Measurements from ENCODE around the gene PDE4DIP. TPM values are rescaled to one million over a fixed set of nuclear protein-coding genes. Genes with fewer than 3 reads are reported as not detected.
"Not testable (repeated sequence)": the region's sequence is repeated elsewhere in the genome, so short reads cannot be mapped to it uniquely, and the experiment has no call there.

The PDE4DIP gene
- total RNA-seq, 2 donors from 2014 or later = 47.2 to 66.0 TPM

DNA sequence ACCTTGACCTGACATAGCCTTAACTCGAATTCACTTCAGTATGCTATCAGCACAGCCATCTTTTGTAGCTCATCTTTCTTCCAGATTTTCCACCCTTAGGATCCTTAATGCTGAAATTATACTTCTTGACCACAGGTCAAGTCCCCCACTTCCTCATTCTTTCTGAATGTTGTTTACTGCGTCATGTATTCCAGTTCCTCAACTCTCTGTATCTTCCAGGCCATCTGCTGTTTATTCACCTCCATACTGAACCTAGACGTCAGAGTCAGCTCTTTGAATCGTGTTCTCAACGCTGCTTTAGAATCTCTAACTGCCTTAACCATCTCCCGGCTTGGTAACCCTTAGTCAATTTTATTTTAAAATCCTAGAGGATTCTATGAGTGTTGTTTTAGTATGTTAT is 9.8 kb downstream of the PDE4DIP start:
- not testable (repeated sequence) for H3K4me1 Mint-ChIP-seq; ATAC-seq (replicated peaks); H3K27me3 Mint-ChIP-seq; H3K9me3 Mint-ChIP-seq; H3K4me3 Mint-ChIP-seq; H3K27ac Mint-ChIP-seq; H3K36me3 Mint-ChIP-seq (ENCODE audit: low read depth)

DNA sequence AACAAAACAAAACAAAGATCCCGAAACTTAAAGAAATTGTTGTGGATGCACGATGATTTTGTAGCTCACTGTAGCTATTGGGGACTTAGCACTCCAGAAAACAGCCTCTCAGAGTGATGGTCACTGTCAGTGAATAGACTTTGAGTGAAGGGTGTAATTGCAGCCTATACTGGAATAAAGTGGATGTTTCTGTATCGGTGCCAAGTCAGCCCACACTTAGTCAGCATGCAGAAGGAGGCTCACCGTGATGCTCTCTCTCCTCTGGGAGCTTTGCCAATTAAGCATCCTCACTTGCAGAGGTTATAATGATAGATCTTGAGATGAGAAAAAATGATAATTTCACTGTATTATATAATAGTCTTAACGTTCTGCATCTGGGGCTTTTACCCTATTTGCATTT is 11.1 kb downstream of the PDE4DIP start:
- not testable (repeated sequence) for H3K27ac Mint-ChIP-seq; H3K9me3 Mint-ChIP-seq; ATAC-seq (replicated peaks); H3K4me1 Mint-ChIP-seq; H3K27me3 Mint-ChIP-seq; H3K36me3 Mint-ChIP-seq (ENCODE audit: low read depth); H3K4me3 Mint-ChIP-seq

DNA sequence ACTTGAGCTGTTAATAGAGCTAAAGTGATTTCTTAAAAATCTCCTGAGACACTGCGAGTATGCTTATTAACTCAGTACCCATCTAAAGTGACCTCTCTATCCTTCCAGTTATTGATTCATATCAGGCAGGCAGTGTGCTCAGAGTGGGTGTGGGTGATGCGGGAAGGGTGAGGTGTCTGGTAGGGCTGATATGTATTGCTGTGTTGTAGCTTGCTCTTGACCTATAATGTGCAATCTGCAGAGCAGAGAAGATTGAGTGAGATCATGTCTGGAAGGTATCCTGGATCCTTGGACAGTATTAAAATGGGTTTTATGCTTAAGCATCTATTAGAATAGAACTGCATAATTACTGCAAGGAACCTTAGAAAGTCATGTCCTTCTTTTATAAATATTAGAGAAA is 15.8 kb downstream of the PDE4DIP start:
- H3K4me1 Mint-ChIP-seq; H3K9me3 Mint-ChIP-seq; H3K4me3 Mint-ChIP-seq; H3K27me3 Mint-ChIP-seq; ATAC-seq (replicated peaks); H3K36me3 Mint-ChIP-seq (ENCODE audit: low read depth); H3K27ac Mint-ChIP-seq: not testable (repeated sequence)

DNA sequence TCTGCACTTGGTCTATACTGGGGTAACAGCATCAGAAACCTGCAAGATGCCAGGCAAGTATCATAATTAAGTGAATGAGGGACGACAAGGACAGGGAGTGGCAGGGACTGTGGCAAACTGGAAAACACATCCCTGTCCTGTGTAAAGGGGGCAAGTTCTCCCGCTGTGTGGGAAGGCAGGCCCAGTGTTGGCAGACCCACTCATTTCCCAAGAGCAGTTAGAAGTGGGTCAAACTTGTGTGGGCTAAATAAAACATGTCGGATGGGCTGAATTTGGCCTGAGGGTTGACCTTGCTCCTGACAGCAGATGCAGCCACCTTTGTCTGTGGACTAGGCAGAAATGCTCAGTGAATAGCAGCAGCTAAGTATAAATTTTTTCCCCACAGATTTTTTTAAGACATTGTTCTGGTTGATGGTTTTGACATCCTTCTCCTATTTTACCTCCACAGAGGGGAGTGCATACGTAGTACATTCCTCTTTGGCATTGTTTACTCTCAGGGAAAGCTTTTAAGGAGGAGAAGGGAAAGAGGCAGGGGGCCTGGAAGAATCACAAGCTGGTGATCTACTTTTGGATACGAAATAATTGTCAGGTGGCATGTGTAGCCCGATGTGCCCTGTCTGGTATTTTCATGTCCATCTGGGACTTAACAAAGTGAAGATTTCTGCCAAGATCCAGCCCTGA is 16.5 kb downstream of the PDE4DIP start:
- H3K4me3 Mint-ChIP-seq; H3K27ac Mint-ChIP-seq; H3K4me1 Mint-ChIP-seq; H3K27me3 Mint-ChIP-seq; H3K9me3 Mint-ChIP-seq; H3K36me3 Mint-ChIP-seq (ENCODE audit: low read depth); ATAC-seq (replicated peaks): not testable (repeated sequence)

DNA sequence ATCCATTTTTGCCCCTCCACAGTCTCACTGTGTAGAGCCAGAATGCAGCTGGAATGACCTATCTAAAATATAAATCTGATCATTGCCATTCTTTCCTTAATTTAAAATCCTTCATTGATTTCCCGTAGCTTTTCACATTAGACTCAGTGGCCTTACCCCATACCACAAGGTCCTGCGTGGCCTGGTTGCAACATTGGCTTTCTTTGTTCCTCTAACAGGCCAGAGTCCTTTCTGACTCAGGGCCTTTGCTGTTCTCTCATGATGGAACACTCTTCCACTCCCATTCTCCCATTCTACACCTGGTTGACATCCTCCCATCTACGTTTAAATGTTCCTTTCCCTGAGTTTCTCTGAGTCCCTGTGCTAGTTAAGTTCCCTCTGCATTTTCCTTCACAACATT is 18.4 kb downstream of the PDE4DIP start:
- H3K4me1 Mint-ChIP-seq; H3K36me3 Mint-ChIP-seq (ENCODE audit: low read depth); ATAC-seq (replicated peaks); H3K27ac Mint-ChIP-seq; H3K27me3 Mint-ChIP-seq; H3K4me3 Mint-ChIP-seq; H3K9me3 Mint-ChIP-seq: not testable (repeated sequence)

DNA sequence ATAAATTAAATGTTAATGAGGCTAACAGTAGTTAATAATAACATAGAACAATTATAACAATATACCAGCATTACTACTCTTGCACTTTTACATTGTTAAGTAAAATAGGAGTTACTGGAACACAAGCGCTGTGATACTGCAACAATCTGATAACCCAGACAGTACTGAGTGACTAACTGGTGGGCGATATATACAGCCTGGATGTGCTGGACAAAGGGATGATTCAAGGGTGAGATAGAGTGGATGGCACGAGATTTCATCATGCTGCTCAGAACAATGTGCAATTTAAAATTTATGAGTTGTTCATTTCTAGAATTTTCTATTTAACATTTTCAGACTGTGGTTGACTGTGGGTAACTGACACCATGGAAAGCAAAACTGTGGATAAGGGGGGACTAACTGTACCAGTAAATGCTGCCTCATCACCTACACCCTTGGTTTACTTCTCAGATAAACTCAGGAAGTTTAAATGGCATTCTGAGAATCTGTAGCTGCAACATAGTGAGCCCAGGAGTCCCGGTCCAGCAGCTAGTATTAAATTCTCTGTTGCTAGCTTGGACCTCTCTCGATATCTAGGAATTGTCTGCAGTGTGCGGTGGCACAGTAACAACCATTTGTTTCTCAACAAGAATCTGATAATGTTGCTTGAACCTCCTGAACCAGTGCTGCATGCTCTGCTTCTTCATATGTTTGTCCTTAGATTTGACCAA is 24.9 kb downstream of the PDE4DIP start:
- not testable (repeated sequence) for H3K9me3 Mint-ChIP-seq; H3K4me1 Mint-ChIP-seq; H3K27me3 Mint-ChIP-seq; H3K27ac Mint-ChIP-seq; H3K36me3 Mint-ChIP-seq (ENCODE audit: low read depth); H3K4me3 Mint-ChIP-seq
- peak; percentile 72 for ATAC-seq (replicated peaks)

DNA sequence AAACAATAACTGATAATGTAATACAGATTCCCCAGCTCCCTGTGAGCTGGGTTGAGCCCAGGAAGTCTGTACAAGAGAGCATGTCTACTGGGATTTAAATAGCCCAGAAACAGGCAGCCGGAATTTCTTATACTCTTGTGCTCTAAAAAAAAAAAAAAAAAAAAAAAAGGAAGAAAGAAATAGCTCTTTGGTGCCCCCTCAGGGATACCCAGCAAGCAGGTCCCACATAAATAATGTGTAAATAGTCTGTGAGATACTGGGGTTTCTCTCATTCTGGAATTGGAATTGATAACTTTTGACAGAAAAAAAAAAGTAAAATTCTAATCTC is 25.4 kb downstream of the PDE4DIP start:
- H3K9me3 Mint-ChIP-seq; H3K4me1 Mint-ChIP-seq; ATAC-seq (replicated peaks); H3K27me3 Mint-ChIP-seq; H3K36me3 Mint-ChIP-seq (ENCODE audit: low read depth); H3K27ac Mint-ChIP-seq; H3K4me3 Mint-ChIP-seq: not testable (repeated sequence)

DNA sequence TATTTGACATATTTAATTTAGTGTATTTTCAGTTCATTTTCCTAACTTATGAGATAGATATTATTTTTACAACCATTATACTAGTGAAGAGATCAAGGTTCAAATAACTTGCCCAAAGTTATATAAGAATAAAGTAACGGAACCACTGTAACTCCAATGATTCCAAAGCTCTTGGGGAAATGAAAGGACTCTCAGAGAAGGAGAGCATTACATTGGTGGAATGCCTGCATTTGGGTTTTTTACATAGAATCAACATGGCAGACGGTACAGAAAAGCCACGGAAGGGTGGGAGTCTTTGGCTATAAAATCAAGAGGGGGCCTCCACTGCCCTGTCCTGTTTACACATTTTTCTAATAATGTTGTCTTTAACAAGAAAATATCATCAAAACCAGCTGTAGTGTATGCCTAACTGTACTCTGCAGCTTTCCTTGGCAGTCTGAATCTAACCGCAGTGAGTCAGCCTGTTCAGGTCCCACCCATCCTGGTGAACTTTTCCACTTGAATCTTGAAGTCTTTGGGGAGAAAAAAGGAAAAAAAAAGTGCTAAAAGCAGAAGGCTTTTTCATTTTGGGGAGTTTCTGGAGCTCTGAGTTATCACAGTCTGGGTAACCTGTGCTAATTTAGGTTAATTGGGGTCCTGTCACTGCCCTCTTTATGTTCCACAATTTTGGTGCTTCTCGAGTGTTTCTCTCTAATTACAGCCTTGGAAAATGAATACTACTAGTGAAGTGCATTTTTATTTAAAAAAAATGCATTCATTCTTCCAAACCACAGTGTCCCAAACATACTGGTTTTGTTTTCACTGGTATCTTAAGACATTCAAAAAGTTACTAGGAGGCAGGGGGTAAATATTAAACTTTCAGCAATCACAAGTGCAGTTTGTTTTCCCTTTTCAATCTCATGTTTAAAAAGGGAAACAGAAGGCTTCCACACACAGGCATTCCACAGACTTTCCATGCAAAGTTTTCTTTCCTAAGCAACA is 30.5 kb downstream of the PDE4DIP start:
- not testable (repeated sequence) for H3K4me1 Mint-ChIP-seq; H3K4me3 Mint-ChIP-seq; H3K27ac Mint-ChIP-seq; H3K9me3 Mint-ChIP-seq; H3K36me3 Mint-ChIP-seq (ENCODE audit: low read depth); H3K27me3 Mint-ChIP-seq; ATAC-seq (replicated peaks)

DNA sequence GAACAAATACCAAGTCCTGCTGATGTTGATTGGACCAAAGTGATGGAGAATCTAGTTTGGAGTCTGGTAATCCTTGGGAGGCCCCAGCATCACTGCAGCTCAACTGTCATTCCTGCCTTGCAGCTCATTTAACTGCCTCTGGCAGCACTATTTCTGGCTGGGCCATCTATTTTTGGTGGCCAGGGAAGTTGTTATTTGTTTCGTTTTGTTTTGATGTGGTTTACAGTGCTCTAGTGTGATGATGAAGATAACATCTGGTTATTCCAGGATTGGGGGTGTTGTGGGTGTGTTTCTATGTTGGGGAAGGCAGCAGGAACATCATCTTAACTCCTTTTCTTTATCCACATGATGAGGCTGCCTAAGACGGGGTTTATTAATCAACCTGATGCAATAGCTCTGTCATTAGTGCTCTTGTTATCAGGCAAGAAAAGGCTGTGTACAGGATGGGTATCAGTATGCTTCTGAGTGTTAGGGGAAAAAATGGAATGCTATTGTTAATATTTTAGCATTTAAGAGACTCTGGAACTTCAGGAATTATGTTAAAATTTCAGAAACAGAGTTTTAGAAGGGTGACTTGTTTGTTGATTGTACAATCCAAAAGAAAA is 35.7 kb downstream of the PDE4DIP start:
- H3K9me3 Mint-ChIP-seq; H3K4me3 Mint-ChIP-seq; H3K36me3 Mint-ChIP-seq (ENCODE audit: low read depth); H3K27ac Mint-ChIP-seq; ATAC-seq (replicated peaks); H3K4me1 Mint-ChIP-seq; H3K27me3 Mint-ChIP-seq: not testable (repeated sequence)

DNA sequence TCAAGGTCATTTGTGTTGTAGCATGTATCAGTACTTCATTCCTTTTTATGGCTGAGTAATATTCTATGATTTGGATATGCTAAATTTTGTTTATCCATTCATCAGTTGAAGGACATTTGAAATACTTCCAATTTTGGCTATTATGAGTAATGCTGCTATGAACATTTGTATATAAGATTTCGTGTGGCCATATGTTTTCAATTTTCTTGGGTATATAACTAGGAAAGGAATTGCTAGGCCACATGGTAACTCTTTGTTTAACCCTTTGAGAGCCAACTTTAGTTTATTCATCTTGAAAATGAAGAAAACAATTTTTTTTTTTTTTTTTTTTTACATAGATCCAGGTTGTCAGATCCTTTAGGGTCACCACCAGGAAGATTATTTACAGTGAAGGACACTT is 37.0 kb downstream of the PDE4DIP start:
- H3K4me3 Mint-ChIP-seq; H3K4me1 Mint-ChIP-seq; H3K36me3 Mint-ChIP-seq (ENCODE audit: low read depth); ATAC-seq (replicated peaks); H3K27ac Mint-ChIP-seq; H3K27me3 Mint-ChIP-seq; H3K9me3 Mint-ChIP-seq: not testable (repeated sequence)

DNA sequence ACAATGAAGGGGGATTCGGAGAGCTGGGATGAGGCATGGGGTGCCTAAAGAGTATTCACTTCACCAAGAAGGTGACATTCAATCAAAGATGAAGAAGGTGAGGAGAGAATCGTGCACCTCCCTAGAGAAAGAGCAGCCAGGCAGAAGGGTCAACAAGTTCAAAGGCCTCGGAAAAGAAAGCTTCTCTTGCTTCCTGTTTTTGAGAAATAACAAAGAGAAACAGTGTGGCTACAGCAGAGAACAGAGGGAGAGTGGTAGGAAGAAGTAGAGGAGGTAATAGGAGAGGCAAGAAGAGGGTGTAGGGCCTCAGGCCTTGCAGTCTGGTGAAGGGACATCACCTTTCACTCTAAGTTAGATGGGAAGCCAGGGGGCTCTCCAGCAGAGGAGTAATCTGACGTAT is 41.0 kb downstream of the PDE4DIP start:
- ATAC-seq (replicated peaks) = peak; percentile 7
- H3K27ac Mint-ChIP-seq; H3K27me3 Mint-ChIP-seq; H3K36me3 Mint-ChIP-seq (ENCODE audit: low read depth); H3K4me3 Mint-ChIP-seq; H3K9me3 Mint-ChIP-seq; H3K4me1 Mint-ChIP-seq: not testable (repeated sequence)

DNA sequence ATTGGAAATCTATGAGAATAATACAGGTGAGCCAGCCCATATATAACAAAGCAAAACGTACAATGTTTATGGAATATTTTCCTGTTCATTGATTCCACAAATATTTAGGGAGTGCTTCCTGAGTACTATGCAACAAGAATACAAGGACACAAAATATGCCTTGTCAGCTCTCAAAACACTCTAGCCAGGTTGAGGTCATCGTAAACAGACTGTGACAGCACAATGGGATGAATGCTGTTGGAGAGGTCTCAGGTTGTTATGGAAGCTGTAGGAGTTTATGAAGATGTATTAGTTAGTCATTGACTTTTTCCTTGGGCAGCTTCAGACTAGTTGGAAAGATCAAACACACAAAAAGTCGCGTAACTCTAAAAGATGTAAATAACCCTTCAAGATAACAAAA is 42.1 kb downstream of the PDE4DIP start:
- H3K9me3 Mint-ChIP-seq; ATAC-seq (replicated peaks); H3K4me3 Mint-ChIP-seq; H3K27me3 Mint-ChIP-seq; H3K4me1 Mint-ChIP-seq; H3K36me3 Mint-ChIP-seq (ENCODE audit: low read depth); H3K27ac Mint-ChIP-seq: not testable (repeated sequence)

DNA sequence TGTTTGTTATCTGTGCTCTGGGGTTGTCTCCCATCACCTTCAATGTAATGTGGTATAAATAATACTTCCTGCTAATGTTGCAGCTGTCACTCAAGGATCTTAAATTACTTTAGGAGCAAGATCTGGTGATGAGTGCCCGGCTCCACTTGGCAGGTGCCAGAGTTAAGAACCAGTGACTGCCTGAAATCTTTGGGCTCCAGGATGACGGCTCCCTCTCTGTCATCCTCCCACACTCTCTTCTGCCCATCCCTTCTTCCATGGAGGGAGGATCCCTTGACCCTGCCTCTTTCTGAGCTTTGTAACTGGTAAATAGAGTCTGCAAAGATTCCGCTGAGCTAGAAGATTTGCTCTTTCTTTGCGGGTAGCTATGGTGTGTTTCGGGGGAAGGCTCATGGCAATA is 44.4 kb downstream of the PDE4DIP start:
- H3K9me3 Mint-ChIP-seq, H3K4me3 Mint-ChIP-seq: not testable (repeated sequence)

DNA sequence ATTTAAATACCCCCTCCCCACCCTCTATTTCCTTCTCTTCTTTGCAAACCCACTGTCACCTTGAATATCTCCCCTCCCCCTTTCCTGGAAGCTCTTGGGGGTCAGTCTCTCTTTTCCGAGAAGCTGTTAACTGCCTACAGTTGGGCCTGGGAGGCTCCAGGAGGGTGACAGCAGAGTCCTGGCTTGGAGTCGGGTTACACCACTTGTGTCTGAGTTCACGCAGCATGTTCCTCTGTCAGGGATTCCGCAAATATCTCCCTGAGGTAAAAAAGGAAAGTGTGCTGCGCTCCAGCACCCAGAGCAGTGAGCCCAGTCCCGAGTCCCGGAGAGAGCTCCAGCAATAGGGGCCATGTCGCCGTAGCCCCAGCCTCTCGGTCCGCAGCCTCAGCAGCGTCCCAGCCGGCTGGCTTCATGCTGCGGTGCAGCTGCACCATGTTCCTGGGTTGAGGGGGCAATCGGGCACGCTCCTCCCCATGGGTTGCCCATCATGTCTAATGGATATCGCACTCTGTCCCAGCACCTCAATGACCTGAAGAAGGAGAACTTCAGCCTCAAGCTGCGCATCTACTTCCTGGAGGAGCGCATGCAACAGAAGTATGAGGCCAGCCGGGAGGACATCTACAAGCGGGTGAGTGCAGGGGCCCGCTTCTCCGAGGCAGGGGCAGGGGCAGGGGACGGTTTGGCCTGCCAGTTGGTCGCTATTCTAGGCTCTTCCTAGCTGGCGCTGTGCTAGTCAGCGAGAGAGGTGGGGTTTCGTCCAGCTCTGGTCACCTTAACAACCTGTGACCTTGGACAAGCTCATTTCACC is 45.2 kb downstream of the PDE4DIP start:
- not testable (repeated sequence) for ATAC-seq (replicated peaks); H3K27ac Mint-ChIP-seq; H3K4me1 Mint-ChIP-seq; H3K4me3 Mint-ChIP-seq; H3K27me3 Mint-ChIP-seq; H3K9me3 Mint-ChIP-seq; H3K36me3 Mint-ChIP-seq (ENCODE audit: low read depth)

More for the DNA sequence above, 44.4 kb downstream of the PDE4DIP start:
- not testable (repeated sequence) for H3K27me3 Mint-ChIP-seq; H3K36me3 Mint-ChIP-seq (ENCODE audit: low read depth); H3K27ac Mint-ChIP-seq; H3K4me1 Mint-ChIP-seq; ATAC-seq (replicated peaks)
